HG03354 (cell line): Measurements from ENCODE around the gene FAM111B.

Experiments used
- ATAC-seq: cut with Tn5 transposase; IDR thresholded peaks from one replicate; pipeline ENCODE4 v1.9.1; 2021; ENCODE audit warnings: mild to moderate bottlenecking; ENCODE audit not compliant: unreplicated experiment, poor library complexity, severe bottlenecking

Gene FAM111B

DNA sequence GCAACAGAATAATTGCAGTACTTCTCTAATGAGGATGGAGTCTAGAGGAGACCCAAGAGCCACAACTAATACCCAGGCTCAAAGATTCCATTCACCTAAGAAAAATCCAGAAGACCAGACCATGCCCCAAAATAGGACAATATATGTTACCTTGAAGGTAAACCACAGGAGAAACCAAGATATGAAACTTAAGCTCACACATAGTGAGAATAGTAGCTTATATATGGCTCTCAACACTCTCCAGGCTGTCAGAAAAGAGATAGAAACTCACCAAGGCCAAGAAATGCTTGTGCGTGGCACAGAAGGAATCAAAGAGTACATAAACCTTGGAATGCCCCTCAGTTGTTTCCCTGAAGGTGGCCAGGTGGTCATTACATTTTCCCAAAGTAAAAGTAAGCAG, 44.7 kb downstream of the FAM111B start:
- ATAC-seq: peak; percentile 61

- peak; percentile 85 for ATAC-seq
Measured at GRCh38 chr11:59152312-59152951, 45.4 kb downstream of the FAM111B start.

DNA sequence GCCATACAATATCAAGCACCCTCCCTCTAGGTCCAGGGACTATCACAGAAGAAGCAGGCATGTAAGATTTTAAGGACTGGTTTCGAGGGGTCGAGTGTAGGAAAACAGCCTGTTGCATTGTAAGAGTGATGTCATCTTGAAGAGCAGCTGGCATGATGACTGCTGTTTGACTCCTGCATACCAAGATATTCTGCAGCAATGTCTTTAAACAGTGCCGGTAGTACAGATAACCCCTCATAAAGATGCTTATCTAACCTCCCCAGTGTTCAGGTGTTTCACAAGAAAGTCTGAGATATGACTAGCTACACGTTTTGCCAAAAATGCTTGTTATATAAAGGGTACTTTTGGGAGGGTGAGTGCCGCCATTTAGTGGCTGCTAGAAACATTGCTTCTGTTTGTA, 47.6 kb downstream of the FAM111B start:
- no peak for ATAC-seq

DNA sequence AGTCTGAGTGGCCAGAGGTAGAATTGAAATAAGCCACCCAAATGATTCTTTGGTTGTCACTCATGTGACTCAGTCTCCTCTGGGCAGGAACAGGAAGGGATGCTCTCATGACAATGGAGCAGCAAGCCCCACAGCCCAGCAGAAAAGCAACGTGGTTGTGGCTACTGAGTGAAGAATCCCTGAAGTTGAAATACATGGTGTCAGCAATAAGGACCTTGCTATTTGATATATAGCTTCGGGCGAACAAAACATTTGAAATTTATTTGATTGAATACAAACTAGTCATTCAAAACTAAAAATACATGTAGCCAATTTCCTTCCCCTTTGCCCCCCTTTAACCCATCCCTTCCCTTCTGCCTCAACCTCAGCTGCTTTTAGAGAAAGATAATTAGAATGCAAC, 50.4 kb downstream of the FAM111B start:
- ATAC-seq: no peak

- ATAC-seq: peak; percentile 93
Measured at GRCh38 chr11:59158206-59159068, 51.4 kb downstream of the FAM111B start.

GRCh38 chr11:59164028-59164427, 57.0 kb downstream of the FAM111B start:
- ATAC-seq: no peak

DNA sequence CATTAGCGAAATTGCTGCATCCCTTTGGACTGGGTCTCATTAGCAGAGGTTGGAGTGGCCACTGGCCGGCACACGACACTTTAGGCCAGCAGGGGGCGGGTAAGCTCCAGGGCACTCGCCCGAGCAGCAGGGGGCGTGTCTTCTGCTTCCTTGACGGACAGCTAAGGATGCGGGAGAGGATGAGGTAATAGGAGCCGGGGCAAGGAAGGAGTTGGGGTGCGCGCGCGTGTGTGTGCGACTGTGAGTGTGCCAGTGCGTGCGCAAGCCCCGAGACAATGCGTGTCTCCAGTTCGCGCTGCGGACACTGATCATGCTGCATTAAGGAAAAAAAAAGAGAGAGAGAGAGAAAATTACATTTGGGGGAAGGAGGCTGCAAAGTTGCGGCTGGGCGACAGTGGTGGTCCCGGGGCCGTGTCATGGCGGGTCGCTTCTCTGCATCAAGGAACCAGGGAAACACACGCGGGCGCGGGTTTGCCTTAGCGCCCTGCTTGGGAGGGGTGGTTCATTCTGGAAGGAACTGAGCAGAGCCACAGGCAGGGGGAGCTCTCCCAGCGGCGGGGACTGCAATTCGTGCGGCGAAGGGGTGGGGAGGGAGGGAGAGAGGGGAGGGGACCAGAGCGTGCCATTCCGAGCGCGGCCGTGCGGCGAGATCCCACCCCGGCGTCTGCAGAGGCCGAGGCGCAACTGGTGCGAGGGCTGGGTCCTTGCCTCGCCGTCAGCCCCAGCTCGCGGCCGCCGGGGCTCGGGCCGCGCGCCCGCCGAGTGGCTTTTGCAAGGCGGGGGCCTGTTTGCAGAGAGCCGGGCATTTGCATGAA, 64.7 kb downstream of the FAM111B start, which contains the start of gene DTX4:
Gene DTX4, plus strand, starts transcription at position 625 of the 815 bp plus-strand sequence. CDS start 464 bp downstream, outside the sequence.
- peak; percentile 80 for ATAC-seq

DNA sequence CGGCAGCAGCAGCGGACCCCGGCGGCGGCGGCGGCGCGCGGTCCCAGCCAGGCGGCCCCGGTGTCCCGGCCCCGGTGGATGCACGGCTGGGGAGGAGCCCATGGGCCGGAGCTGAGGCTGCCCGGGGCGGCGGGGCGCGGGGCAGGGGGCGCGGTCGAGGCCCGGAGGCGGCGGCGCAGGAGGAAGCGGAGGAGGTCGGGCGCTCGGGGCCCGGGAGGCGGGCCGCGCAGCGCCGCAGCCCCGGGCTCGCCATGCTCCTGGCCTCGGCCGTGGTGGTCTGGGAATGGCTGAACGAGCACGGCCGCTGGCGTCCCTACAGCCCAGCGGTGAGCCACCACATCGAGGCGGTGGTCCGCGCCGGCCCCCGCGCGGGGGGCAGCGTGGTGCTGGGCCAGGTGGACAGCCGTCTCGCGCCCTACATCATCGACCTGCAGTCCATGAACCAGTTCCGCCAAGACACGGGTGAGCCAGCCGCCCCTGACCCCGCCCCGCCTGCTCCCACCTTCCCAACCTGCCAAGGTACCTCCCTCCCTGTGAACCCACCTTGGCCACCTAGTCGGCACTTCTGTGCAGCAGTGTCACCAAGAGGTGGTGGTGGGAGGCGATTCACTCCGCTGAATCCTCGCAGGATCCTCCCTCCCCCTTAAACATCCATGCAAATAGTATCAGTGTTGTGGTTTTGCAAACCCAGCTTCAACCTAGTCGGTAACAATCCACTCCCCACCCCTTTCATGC, 65.5 kb downstream of the FAM111B start:
- ATAC-seq: peak; percentile 45

DNA sequence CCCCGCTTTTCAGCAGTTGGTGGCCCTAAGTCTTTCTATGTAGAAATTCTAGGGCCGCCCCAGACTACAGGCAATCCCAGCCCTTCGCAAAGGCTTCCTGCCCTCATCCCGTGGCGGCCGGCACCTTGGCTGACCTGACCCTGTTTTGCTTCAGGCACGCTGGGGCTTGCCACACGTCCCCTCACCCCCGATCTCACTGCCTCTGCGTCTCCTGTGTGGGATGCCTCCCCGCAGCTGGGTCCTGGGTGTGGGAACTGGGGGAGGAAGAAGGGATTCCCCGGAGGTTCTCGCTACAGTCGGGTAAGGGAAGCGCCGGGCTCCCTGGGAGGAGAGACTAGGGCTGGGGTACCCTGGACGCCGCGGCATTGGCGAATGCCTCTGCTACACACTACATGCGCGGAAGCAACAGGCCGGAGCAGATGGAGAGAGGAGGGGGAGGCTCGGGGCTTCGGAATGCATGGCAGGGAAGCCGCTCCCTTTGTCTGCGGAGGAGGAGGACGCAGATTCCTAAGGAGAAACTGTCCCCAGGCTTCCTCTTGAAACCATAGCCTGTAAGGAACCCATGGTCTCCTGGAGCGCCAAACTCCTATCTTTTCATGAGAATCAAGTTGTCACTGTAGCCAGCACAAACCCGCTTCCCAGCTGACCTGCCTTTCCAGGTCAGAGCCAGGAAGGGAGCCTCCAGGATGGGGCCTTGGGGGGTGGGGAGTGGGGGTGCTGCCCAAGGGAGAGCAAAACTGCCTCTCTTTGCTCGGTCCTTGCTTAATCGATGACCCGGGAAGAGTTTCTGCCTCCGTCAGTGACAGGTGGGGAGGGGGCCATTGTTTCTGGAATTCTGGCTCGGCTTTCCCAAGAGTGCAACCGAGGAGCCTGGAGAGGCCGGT, 66.3 kb downstream of the FAM111B start:
- peak; percentile 3 for ATAC-seq

- ATAC-seq: no peak
Measured at GRCh38 chr11:59173964-59174663, 67.1 kb downstream of the FAM111B start.

GRCh38 chr11:59174664-59175033, 67.6 kb downstream of the FAM111B start:
- ATAC-seq: no peak

DNA sequence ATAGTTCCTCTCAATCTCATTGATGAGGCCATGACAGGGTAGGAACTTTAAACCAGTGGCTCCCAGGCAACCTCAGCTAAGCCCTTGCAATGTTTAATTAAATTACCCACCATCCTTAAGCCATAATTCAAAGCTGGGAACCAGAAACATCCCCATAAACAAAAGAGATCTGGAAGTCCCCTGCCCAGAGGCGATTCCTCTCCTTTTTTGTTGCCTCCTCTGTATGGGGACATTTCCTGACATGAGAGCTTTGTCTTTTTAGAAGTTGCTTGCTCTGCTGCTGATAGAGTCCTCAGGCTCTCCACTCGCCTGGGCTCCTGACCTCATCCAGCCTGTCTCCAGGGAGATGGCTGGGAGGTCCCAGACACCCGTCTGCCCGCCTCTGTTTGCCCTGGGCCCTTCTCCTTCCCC, 68.1 kb downstream of the FAM111B start:
- ATAC-seq: no peak

DNA sequence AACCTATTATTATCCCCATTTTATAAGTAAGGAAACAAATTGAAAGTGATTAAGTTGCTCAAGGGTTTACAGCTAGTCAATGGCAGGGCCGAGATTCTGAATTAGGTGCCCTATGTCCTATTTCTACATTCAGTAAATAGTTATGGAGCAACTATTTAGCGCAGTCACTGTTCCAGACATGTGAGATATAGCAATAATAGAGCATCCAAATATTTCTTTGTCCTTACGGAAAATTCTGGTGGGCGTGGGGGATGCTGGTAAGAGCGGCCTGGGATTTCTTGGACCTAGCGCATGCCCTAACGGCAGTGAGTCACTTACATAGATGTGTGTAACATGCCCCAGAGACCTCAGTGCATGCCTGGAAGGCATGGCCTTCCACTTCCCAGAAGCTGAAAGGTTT, 69.3 kb downstream of the FAM111B start:
- no peak for ATAC-seq
